HT1080 (cell line): ENCODE data around the gene PTPDC1. TPM values are rescaled to one million over a fixed set of nuclear protein-coding genes. Genes with fewer than 3 reads are reported as not detected.
A peak's percentile ranks its signal among the peaks of the same experiment; 100 is the strongest.
"Not testable (repeated sequence)": the region's sequence is repeated elsewhere in the genome, so short reads cannot be mapped to it uniquely, and the experiment has no call there.

ENCODE experiments used
- DNase-seq: peaks from one replicate; pipeline ENCODE4 v3.0.0-alpha.2; 2015; ENCODE audit warnings: low read depth
- total RNA-seq: library from RNA; depleted of rRNA; stranded (reverse); fragments of >200 nt; shearing (Covaris generic); gene quantifications from 2 replicates; pipeline ENCODE4 v1.2.3, GENCODE V29; 2014

PTPDC1 gene
- total RNA-seq, 1 experiment from 2014 or later: 3.7 TPM

DNA sequence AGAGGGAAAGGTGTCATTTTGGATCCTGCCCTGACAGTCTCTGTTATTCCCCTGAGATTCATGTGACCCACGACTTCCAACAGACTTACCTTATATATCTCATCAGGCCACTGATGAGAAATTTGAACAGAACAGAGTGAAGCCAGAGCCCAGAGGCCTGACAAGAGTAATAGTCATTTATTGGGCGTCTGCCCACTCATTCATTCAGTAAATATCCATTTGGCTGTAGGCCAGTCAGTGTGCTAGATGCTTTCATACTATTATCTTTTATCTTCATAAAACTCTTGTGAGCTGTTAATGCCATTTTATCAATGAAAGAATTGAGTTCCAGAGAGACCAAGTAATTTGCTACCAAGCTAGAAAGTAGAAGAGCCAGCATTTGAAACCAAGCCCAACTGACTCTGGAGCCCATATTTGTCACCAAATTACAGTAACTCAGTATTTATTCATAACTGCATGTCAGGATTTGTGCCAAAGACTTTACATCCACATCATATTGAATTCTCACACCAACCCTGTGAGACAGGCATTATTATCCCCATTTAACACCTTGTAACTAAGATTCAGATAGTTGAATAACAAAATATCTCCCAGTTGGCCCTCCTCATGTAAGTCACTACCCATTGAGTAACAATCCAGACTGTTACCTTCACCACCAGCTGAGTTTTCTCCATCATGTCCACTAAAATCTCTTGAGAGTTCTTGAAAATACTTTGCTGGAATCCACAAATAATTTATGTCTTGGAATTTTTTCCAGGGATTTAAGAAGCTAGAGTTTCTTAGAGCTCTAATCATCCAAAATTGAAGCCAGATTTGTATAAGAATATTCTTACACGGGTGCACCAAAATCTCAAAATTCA lies 2.5 kb downstream of the PTPDC1 start:
- peak; percentile 59 for DNase-seq

DNA sequence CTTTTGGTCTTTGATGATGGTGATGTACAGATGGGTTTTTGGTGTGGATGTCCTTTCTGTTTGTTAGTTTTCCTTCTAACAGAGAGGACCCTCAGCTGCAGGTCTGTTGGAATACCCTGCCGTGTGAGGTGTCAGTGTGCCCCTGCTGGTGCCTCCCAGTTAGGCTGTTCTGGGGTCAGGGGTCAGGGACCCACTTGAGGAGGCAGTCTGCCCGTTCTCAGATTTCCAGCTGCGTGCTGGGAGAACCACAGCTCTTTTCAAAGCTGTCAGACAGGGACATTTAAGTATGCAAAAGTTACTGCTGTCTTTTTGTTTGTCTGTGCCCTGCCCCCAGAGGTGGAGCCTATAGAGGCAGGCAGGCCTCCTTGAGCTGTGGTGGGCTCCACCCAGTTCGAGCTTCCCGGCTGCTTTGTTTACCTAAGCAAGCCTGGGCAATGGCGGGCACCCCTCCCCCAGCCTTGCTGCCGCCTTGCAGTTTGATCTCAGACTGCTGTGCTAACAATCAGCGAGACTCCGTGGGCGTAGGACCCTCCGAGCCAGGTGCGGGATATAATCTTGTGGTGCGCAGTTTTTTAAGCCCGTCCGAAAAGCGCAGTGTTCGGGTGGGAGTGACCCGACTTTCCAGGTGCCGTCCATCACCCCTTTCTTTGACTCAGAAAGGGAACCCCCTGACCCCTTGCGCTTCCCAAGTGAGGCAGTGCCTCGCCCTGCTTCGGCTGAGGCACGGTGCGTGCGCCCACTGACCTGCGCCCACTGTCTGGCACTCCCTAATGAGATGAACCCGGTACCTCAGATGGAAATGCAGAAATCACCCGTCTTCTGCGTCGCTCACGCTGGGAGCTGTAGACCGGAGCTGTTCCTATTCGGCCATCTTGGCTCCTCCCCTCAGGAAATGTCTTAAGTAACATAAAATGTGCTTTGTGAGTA lies 10.2 kb downstream of the PTPDC1 start:
- not testable (repeated sequence) for DNase-seq

DNA sequence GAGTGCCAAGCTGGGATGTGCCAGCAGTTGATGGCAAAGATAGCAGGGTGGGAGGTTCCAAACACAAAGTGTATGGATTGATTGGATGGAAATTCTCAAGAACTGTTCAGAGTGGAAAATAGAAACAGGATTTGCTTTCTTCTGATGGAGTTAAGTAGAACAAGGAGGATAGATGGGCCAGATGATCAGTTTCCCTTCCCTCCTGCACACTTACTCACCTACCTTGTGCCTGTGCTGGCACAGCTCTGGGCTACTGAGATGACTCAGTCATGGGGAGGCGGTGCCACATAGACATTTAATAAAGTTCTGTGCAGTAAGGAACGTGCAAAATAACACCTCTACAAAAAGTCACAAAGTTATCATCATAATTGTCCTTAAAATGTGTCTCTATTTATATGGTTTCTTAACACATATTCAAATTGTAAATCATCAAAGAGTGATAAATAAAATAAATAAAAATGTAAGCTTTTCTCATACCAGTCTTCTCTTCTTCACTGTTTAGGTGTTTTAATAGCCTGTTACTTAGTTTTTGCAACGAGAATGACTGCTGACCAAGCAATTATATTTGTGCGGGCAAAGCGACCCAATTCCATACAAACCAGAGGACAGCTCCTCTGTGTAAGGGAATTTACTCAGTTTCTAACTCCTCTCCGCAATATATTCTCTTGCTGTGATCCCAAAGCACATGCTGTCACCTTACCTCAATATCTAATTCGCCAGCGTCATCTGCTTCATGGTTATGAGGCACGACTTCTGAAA lies 12.7 kb downstream of the PTPDC1 start:
- peak; percentile 57 for DNase-seq

DNA sequence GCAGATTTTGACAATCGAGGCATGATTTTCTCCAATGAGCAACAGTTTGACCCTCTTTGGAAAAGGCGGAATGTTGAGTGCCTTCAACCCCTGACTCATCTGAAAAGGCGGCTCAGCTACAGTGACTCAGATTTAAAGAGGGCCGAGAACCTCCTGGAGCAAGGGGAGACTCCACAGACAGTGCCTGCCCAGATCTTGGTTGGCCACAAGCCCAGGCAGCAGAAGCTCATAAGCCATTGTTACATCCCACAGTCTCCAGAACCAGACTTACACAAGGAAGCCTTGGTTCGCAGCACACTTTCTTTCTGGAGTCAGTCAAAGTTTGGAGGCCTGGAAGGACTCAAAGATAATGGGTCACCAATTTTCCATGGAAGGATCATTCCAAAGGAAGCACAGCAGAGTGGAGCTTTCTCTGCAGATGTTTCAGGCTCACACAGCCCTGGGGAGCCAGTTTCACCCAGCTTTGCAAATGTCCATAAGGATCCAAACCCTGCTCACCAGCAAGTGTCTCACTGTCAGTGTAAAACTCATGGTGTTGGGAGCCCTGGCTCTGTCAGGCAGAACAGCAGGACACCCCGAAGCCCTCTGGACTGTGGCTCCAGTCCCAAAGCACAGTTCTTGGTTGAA lies 13.6 kb downstream of the PTPDC1 start:
- peak; percentile 91 for DNase-seq

DNA sequence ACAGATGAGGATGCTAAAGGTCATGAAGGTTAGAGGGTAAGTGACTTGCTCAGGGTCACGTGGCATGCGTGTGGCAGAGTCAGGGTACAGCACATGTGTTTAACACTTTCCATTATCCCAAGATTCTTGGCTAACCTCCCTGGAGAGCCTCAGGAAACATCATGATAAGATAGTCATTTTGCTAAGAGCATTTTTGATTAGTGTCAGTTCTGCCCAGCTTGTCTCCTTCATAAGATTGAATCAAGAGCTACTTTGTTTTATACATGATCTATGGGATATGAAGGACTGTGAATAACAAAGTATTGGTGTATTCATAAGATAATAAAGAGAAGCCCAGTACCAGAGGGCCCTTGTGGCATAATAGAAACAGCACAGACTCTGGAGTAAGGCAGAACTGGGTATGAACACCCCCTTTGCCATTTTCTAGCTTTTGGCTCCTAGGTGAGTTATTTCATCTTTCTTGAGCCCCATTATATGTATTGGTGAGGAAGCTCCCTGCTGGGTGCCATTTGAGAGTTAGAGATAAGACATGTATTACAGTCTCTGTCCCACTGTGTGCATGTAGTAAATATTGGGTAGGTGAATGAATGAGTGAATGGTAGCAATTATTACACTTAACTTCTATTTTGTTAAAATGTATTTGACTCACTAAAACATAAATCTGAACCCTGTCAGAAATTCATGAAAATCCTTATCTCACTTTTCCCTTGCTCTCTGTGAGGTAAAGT lies 16.1 kb downstream of the PTPDC1 start:
- DNase-seq: no peak

DNA sequence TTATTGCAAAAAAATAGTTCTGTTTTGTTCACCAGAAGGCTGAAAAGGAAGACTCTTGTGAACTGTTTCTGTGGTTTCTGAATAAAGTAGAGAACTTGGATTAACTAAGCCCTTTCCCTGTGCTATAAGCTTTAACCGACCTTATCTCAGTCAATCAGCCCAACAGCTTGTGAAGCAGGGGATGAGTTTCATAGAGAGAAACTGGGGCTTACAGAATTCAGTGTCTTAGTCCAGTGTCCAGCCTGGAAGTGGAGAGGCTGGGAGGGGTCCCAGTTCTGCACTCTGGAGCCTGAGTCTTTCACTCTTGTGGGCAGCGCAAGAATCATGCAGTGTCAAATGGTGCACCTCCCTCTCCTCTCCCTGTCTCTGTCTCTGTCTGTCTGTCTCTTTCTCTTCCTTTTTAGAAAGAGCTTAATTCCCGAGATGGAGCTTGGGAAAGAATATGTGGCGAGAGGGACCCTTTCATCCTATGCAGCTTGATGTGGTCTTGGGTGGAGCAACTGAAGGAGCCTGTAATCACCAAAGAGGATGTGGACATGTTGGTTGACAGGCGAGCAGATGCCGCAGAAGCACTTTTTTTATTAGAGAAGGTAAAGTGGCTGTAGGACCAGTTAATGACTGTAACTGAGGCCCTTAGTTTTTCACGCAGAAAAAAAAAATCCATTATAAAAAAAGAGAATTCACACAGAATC lies 17.0 kb downstream of the PTPDC1 start:
- no peak for DNase-seq

DNA sequence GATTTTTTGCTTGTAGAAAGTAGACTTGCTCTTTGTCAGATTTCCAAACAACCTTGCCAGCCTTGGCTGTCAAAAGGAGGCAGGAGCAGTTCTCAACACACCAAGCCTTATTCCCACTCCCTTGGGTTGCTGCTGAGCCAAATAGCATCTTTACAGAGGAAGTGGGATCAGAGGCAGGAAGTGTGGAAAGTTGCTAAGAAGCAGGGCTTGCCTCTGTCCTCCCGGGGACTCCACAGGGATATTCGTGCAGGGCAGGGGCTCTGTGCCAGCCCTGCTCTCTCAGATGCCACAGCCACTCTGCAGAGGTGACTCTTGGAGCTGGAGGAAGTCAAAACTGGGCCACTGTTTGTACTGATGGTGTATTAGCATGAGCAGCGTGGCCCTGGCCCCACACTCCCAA lies 24.3 kb downstream of the PTPDC1 start:
- peak; percentile 60 for DNase-seq

DNA sequence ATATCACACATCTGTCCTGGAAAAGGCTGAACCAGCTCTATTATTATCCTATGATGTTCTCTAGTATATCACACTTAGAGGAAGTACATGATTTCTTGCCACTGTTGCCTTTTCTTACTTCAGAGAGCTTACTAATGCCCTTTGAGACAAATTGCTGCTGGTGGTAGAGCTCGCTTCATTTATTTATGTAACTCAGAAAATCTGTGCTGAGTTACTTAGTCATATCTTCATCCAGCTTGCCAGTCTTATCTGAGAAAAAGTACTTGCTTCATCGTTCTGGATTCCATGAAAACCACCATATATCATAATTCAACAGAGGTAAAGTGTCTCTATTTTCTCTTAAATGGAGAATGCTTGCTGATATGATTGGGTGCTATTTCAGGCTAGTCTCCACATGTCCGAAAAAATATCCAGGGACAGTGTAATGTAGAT lies 26.6 kb downstream of the PTPDC1 start:
- DNase-seq: no peak

DNA sequence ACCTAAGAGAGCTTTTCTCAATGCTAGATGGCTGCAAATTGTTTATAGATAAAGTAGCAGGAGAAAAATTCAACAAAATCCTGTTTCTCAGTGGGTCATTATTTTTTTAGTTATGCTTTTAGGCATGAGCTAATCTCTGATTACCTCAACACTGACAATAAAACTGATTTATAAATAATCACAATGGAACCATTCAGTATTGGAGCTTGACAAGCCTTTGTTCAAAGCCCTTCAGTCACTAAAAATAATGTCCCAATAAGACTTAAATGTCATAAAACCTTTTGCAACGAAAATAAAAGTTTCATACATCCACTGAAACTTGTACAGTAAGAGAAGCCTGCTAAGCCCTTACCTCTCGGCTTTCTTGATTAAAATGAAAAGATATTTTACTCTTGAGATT lies 27.2 kb downstream of the PTPDC1 start:
- DNase-seq: no peak

DNA sequence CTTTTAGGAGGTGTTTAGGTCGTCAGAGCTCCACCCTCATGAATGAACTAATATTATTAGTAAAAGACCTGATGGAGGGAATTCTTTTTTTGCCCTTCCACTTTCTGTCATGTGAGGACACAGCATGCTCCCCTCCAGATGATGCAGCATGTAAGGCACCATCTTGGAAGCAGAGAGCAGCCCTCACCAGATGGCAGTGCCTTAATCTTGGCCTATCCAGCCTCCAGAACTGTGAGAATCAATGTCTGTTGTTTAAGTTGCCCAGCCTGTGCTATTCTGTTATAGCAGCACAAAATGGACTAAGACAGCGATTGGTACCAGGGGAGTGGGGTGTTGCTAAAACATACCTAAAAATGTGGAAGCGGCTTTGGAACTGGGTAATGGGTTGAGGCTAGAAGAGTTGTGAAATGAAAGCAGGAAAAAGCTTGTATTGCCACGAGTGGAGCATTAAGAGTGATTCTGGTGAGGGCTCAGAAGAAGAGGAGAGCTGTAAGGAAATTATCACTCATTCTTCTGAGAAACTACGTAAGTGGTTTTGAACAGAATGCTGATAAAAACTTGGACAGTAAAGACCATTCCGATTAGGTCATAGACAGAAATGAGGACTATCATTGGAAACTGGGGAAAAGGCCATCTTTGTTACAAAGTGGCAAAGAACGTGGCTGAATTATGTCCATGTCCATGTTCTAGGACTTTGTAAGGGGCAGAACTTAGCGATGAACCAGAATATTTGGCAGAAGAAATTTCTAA lies 28.6 kb downstream of the PTPDC1 start:
- DNase-seq: no peak

DNA sequence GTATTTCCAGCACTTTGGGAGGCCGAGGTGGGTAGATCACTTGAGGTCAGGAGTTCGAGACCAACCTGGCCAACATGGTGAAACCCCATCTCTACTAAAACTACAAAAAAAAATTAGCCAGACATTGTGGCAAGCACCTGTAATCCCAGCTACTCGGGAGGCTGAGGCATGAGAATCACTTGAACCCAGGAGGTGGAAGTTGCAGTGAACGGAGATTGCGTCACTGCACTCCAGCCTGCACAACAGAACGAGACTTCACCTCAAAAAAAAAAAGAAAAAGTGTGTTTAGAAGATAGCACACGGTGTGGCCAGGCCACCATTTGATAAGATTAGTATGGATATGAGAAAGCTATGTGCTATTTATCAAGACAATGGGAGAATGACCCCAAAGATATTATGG lies 35.8 kb downstream of the PTPDC1 start:
- not testable (repeated sequence) for DNase-seq

DNA sequence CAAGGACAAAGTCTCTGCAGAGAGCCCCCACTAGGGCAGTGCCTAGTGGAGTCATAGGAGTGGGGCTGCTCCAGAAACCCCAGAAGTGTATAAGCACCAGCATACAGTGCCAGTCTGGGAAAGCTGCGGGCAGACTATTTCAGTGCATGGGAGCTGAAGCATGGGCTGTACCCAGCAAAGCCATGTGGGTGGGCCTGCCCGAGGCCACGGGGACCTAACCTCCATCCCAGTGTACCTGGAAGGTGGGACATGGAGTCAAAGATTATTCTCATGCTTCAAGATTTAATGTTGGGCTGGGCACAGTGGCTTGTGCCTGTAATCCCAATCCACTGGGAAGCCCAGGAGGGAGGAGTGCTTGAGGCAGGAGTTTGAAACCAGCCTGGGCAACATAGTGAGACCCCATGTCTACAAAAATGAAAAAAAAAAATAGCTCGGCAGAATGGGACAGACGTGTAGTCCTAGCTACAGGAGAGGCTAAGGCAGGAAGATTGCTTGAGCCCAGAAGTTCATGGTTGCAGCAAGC lies 36.7 kb downstream of the PTPDC1 start:
- DNase-seq: no peak

DNA sequence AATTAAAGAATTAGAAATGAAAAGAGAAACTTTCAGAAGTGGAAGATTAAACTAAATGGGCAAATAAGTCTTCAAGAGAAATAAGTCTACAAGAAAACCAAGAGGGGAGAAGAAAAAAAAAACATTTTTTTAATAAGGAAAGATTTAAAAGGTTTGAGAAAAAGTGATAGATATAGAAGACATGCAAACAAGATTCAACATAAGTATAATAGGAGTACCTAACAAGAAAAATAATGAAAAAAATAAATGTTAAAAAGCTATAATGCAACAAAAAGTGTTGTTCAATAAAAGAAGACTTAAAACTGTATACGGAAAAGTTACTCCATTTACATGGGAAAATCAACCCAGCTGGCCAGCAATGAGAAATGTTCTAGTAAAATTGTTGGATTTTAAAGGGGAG lies 42.6 kb downstream of the PTPDC1 start:
- DNase-seq: no peak

DNA sequence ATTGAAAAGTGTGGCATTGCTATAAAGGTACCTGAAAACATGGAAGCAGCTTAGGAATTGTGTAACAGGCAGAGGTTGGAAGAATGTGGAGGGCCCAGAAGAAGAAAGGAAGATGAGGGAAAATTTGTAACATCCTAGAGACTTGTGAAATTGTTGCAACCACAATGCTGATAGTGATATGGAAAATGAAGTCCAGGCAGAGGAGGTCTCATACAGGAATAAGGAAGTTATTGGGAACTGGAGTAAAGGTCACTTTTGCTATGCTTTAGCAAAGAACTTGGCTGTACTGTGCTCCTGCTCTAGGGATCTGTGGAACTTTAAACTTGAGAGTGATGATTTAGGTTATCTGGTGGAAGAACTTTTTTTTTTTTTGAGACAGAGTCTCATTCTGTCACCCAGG lies 43.5 kb downstream of the PTPDC1 start:
- no peak for DNase-seq

DNA sequence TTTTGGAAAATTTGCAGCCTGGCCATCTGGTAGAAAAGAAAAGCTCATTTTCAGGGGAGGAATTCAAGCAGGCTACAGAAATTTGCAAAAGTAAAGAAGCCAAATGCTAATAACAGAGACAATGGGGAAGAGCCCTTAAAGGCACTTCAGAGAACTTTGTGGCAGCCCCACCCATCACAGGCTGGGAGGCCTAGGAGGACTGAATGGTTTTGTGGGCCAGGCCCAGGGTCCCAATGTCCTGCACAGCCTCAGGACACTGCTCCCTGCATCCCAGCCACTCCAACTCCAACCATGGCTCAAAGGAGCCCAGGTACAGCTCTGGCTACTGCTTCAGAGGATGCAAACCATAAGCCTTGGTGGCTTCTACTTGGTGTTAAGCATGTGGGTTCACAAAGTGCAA lies 44.3 kb downstream of the PTPDC1 start:
- DNase-seq: no peak

DNA sequence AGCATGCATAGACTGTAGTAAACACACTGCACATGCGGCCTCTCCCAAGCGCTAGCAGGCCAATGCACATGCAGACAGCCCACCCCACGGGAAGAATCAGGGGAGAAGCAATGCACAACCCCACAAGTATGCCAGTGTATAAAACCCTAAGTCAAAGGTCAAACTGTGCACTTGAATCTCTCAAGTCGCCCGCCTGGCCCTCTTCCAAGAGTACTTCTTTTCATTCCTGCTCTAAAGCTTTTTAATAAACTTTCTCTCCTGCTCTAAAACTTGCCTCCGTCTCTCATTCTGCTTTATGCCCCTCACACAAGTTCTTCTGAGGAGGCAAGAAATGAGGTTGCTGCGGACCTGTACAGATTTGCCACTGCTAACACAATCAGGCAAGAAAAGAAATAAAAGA lies 50.4 kb downstream of the PTPDC1 start:
- no peak for DNase-seq

DNA sequence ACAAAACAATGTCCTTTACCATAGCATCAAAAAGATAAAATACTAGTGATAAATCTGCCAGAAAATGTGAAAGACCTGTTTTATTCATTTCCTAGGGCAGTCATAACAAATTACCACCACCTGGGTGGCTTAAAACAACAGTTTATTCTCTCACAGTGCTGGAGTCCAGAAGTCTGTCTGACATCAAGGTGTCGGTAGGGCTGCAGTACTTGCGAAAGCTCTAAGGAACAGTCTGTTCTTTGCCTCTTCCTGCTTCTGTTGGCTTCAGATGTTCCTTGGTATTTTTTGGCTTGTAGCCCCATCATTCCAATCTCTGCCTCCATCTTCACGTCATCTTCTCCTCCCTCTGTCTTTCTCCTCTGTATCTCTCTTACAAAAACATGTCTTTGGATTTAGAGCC lies 51.0 kb downstream of the PTPDC1 start:
- peak; percentile 34 for DNase-seq

DNA sequence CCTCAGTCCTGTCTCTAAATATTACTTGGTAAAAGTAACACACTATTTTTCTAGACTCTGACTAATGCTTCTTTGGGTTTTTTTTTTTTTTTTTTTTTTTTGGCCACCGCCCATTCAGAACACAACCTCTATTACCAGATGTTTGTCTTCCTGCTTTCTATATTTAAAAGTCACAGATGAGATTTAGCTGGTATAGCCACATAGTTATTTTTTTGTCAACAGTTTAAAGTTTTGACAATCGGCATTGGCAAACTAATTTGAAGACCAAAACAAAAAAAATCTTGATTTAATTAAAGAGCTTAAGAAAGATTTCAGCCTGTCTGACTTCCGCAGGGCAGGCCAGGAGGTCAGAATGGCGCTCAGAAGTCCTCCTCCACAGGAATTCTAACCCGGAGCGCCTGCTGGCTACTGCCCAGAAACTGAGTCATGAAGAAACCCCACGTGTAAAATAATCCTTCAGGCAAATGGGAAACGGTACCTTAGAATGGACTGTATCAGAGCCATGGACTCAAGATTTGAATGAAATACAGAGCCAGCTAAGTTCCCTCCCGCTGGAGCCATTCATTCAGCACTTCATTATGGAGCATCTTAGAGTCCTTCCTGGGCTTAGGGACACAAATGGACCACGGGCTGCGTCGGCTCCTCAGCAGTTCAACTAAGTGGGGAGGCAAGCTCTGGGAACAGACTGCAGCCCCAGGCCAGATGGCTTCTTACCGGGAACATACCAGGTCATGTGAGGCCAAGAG lies 55.6 kb downstream of the PTPDC1 start:
- peak; percentile 94 for DNase-seq
